Keratinocyte (primary cell): Measurements from ENCODE around the gene DPCD. TPM values are rescaled to one million over a fixed set of nuclear protein-coding genes. Genes with fewer than 3 reads are reported as not detected.

Source experiments
- DNase-seq: peaks from one replicate; pipeline ENCODE4 v3.0.0-alpha.2; 2011; ENCODE audit warnings: low read depth, missing footprints, low spot score
- FAIRE-seq: peaks from 2 replicates; lab custom pipeline; 2011; peaks lifted over from hg19 to GRCh38; lab: Jason Lieb, UNC
- H2AFZ ChIP-seq: 2 replicates; pipeline ENCODE4 v1.6.0; 2012; ENCODE audit warnings: low read length, control low read depth, inconsistent platforms; ENCODE audit not compliant: control insufficient read depth
- H3K27ac ChIP-seq: 2 replicates; pipeline ENCODE4 v1.5.1; 2011; ENCODE audit warnings: low read length; ENCODE audit not compliant: control insufficient read depth, insufficient read depth
- H3K27me3 ChIP-seq: 3 replicates; pipeline ENCODE4 v1.6.0; 2011; ENCODE audit warnings: low read length; ENCODE audit not compliant: control insufficient read depth, insufficient read depth; ENCODE audit errors: extremely low read depth
- H3K36me3 ChIP-seq, 2 experiments: 2 replicates in 1 of 2; 3 replicates in 1 of 2; pipeline ENCODE4 v1.5.1; 2011; ENCODE audit warnings: low read length in 2 of 2, mild to moderate bottlenecking in 1 of 2; ENCODE audit not compliant: control insufficient read depth in 2 of 2, insufficient read depth in 2 of 2; ENCODE audit errors: extremely low read depth in 1 of 2
- H3K4me1 ChIP-seq: 3 replicates; pipeline ENCODE4 v1.5.1; 2011; ENCODE audit warnings: low read length; ENCODE audit not compliant: control insufficient read depth, insufficient read depth; ENCODE audit errors: extremely low read depth
- H3K4me2 ChIP-seq: 3 replicates; pipeline ENCODE4 v1.6.0; 2011; ENCODE audit warnings: low read depth, low read length; ENCODE audit not compliant: control insufficient read depth, insufficient read depth; ENCODE audit errors: extremely low read depth
- H3K4me3 ChIP-seq, 3 experiments: fragments of 200-600 bp in 1 of 3; sonication (generic) in 1 of 3; 2 replicates in 2 of 3; 3 replicates in 1 of 3; pipeline ENCODE4 v1.5.1; 2011 to 2016; ENCODE audit warnings: low read length in 3 of 3, mild to moderate bottlenecking in 3 of 3, control low read depth in 2 of 3, inconsistent platforms in 1 of 3, low read depth in 1 of 3, mixed read lengths in 1 of 3, mixed run types in 1 of 3, moderate library complexity in 1 of 3; ENCODE audit not compliant: control insufficient read depth in 2 of 3, insufficient read depth in 2 of 3; ENCODE audit errors: extremely low read depth in 1 of 3
- H3K79me2 ChIP-seq: 2 replicates; pipeline ENCODE4 v1.6.0; 2012; ENCODE audit warnings: low read length; ENCODE audit not compliant: control insufficient read depth, insufficient read depth
- H3K9ac ChIP-seq: 3 replicates; pipeline ENCODE4 v1.6.0; 2011; ENCODE audit warnings: low read length; ENCODE audit not compliant: control insufficient read depth, insufficient read depth; ENCODE audit errors: extremely low read depth
- H3K9me1 ChIP-seq: 3 replicates; pipeline ENCODE4 v1.6.0; 2011; ENCODE audit warnings: low read length; ENCODE audit not compliant: control insufficient read depth, insufficient read depth; ENCODE audit errors: extremely low read depth
- H3K9me3 ChIP-seq: 2 replicates; pipeline ENCODE4 v1.5.1; 2012; ENCODE audit warnings: low read depth, low read length; ENCODE audit not compliant: control insufficient read depth
- H4K20me1 ChIP-seq: 3 replicates; pipeline ENCODE4 v1.6.0; 2011; ENCODE audit warnings: low read length; ENCODE audit not compliant: control insufficient read depth, insufficient read depth; ENCODE audit errors: extremely low read depth
- EZH2 ChIP-seq: IDR thresholded peaks from one replicate; pipeline ENCODE4 v1.6.1; 2012; ENCODE audit warnings: inconsistent platforms, mild to moderate bottlenecking, low read length, moderate library complexity
- dilution Hi-C: fragments of 300-500 bp; cut with MboI; formaldehyde crosslinking; loops from one replicate; pipeline ENCODE4 v1.7.0; 2020; ENCODE audit warnings: low sequenced_read_pairs; ENCODE audit not compliant: extremely low pct_ligation_motif_present
- polyA plus RNA-seq, 5 experiments: library from polyadenylated mRNA; depleted of rRNA in 3 of 5; stranded (reverse) in 3 of 5; stranded (forward) in 1 of 5; unstranded in 1 of 5; fragments of >200 nt; gene quantifications; 1 replicate in 1 of 5; 2 replicates in 3 of 5; 3 replicates in 1 of 5; pipeline versions ENCODE4 v1.2.1 to v1.2.3, GENCODE V29; 2011 to 2012; ENCODE audit warnings: missing spikeins in 2 of 5, low read depth in 1 of 5, low replicate concordance in 1 of 5
- TF ChIP-seq, protein P1 (sequence below), 3 experiments: IDR thresholded peaks in 1 of 3; conservative IDR thresholded peaks in 1 of 3; optimal IDR thresholded peaks in 1 of 3; 2 replicates in 2 of 3; 3 replicates in 1 of 3; pipeline versions ENCODE3 to v1.5.1; 2011; ENCODE audit warnings: low read length in 3 of 3, mild to moderate bottlenecking in 3 of 3, moderate library complexity in 2 of 3, control low read depth in 1 of 3, inconsistent platforms in 1 of 3; ENCODE audit not compliant: insufficient read depth in 2 of 3; ENCODE audit errors: extremely low read depth in 1 of 3

Gene DPCD
- polyA plus RNA-seq, 1 donor (not counting 4 experiments of a cell fraction or from before 2014, with no cell fraction given) = 58.1 TPM

DNA sequence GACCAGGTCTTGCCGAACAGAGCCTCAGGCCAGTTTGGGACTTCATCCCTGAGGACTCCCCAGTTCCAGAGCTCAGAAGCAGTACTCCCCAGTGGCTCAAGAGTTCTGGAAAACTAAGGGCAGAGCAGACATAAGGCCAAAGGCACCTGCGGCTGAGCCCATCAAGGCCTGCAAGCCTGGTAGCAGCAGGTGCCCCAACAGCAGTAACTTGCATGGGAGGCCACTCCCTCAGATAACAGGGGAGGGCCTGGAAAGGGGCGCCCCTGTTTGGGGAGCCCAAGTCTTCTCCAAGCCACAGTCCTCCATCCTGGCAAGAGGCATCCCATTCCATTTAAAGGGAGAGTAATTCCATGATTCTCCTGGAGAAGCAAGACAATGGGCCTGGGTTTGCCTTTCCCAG lies 13.0 kb upstream of the DPCD start:
- Histone ChIP-seq H3K27me3 (peaks cover 4% of the 10 kb centered on the region), H3K79me2 (no peaks in the 10 kb centered on the region), H3K4me2 (no peak overlapping the region), H3K9me1 (no peaks in the 10 kb centered on the region), H3K9ac (no peak overlapping the region), H3K9me3 (no peaks in the 10 kb centered on the region), H3K4me3 (no peak overlapping the region), H3K4me1 (peaks cover 3% of the 10 kb centered on the region), H4K20me1 (no peaks in the 10 kb centered on the region), H3K36me3 (peaks cover under 1 to 9% of the 10 kb centered on the region in 2 experiments), H3K27ac (no peak overlapping the region), H2AFZ (no peak overlapping the region)
- no peak for TF ChIP-seq EZH2
- TF ChIP-seq, protein P1, sequence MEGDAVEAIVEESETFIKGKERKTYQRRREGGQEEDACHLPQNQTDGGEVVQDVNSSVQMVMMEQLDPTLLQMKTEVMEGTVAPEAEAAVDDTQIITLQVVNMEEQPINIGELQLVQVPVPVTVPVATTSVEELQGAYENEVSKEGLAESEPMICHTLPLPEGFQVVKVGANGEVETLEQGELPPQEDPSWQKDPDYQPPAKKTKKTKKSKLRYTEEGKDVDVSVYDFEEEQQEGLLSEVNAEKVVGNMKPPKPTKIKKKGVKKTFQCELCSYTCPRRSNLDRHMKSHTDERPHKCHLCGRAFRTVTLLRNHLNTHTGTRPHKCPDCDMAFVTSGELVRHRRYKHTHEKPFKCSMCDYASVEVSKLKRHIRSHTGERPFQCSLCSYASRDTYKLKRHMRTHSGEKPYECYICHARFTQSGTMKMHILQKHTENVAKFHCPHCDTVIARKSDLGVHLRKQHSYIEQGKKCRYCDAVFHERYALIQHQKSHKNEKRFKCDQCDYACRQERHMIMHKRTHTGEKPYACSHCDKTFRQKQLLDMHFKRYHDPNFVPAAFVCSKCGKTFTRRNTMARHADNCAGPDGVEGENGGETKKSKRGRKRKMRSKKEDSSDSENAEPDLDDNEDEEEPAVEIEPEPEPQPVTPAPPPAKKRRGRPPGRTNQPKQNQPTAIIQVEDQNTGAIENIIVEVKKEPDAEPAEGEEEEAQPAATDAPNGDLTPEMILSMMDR (optimal IDR thresholded peaks at IDR 0.05 in 1 of 3, IDR thresholded peaks at IDR 0.05 in 1 of 3, conservative IDR thresholded peaks at IDR 0.05 in 1 of 3; ENCODE audit: extremely low read depth in 1 of 3, insufficient read depth in 2 of 3, low read length in 3 of 3) = no peak
- dilution Hi-C loops = no loop called here
- no peak for DNase-seq
- no peak for FAIRE-seq

DNA sequence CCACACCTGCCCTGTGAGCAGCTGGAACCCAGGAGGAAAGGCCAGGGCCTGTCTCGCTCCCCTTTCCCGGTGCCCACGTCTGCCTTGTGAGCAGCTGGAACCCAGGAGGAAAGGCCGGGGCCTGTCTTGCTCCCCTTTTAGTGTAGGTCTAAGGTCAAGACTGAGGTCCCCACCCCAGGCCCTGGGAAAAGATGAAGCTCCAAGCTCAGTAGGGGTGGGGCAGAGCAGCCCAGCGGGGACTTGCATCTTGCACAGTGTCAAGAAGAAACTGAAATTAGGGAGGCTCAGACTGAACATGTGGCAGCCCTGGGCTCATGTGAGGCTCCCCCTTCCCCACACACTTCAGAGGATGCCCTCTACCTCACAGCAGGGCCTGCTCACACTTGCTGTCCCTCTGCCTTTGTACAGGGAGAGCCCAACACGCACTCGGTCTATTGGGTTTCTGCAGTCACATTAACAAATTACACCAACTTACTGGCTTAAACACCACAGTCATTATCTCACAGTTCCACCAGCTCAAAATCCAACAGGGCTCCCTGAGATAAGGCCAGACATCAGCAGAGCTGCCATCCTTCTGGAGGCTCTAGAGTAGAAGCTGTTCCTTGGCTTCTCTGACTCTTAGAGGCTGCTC lies 12.4 kb upstream of the DPCD start:
- no peaks in the 10 kb centered on the region for H3K4me1 ChIP-seq
- H3K79me2 ChIP-seq = no peaks in the 10 kb centered on the region
- H3K27ac ChIP-seq = no peak overlapping the region
- H3K9ac ChIP-seq = no peak overlapping the region
- H3K27me3 ChIP-seq = peaks cover 4% of the 10 kb centered on the region
- TF ChIP-seq, protein P1 (optimal IDR thresholded peaks at IDR 0.05 in 1 of 3, IDR thresholded peaks at IDR 0.05 in 1 of 3, conservative IDR thresholded peaks at IDR 0.05 in 1 of 3; ENCODE audit: extremely low read depth in 1 of 3, insufficient read depth in 2 of 3, low read length in 3 of 3) = no peak
- no peak for TF ChIP-seq EZH2
- H2AFZ ChIP-seq = no peak overlapping the region
- DNase-seq (no peak), FAIRE-seq (no peak)
- no peaks in the 10 kb centered on the region for H4K20me1 ChIP-seq
- no peaks in the 10 kb centered on the region for H3K9me1 ChIP-seq
- H3K4me2 ChIP-seq = no peak overlapping the region
- dilution Hi-C loops = no loop called here
- H3K36me3 ChIP-seq = peaks cover 4 to 10% of the 10 kb centered on the region in 2 experiments
- H3K9me3 ChIP-seq = no peaks in the 10 kb centered on the region
- H3K4me3 ChIP-seq = no peak overlapping the region
